GM18526 (cell line): Measurements from ENCODE around the gene SRCAP.

Source experiments
- POLR2A ChIP-seq: IDR thresholded peaks from 3 replicates; pipeline ENCODE4 v1.6.1; 2011; ENCODE audit not compliant: insufficient read length; ENCODE audit errors: extremely low read depth

Gene SRCAP

DNA sequence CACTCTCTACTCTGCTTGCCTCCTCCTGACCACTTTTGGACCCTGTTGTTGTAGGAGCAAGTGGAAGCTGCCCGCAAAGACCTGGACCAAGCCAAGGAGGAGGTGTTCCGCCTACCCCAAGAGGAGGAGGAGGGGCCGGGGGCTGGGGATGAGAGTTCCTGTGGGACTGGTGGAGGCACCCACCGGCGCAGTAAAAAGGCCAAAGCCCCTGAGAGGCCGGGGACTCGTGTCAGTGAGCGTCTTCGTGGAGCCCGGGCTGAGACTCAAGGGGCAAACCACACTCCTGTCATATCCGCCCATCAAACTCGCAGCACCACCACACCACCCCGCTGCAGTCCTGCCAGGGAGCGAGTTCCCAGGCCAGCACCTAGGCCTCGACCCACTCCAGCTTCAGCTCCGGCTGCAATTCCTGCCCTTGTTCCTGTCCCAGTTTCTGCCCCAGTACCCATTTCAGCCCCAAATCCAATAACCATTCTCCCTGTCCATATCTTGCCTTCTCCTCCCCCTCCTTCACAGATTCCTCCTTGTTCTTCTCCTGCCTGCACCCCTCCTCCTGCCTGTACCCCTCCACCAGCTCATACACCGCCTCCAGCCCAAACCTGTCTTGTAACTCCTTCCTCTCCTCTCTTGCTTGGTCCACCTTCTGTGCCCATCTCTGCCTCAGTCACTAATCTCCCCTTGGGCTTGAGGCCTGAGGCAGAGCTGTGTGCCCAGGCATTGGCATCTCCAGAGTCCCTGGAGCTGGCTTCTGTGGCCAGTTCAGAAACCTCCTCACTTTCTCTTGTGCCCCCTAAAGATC lies 38.2 kb downstream of the SRCAP start:
- no peak for TF ChIP-seq POLR2A

DNA sequence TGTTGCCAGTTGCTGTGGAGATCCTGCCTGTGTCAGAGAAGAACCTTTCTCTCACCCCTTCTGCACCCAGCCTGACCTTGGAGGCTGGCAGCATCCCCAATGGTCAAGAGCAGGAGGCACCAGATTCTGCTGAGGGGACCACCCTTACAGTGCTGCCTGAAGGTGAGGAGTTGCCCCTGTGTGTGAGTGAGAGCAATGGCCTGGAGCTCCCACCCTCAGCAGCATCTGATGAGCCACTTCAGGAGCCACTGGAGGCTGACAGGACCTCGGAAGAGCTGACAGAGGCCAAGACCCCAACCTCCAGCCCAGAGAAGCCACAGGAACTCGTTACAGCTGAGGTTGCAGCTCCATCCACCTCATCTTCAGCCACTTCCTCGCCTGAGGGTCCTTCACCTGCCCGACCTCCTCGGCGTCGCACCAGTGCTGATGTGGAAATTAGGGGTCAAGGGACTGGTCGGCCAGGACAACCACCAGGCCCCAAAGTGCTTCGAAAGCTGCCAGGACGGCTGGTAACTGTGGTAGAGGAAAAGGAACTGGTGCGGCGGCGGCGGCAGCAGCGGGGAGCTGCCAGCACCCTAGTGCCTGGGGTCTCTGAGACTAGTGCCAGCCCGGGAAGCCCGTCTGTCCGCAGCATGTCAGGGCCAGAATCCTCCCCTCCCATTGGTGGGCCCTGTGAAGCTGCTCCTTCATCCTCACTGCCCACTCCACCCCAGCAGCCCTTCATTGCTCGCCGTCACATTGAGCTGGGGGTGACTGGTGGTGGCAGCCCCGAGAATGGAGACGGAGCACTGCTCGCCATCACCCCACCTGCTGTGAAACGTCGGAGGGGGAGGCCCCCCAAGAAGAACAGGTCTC lies 39.0 kb downstream of the SRCAP start:
- TF ChIP-seq POLR2A: no peak

DNA sequence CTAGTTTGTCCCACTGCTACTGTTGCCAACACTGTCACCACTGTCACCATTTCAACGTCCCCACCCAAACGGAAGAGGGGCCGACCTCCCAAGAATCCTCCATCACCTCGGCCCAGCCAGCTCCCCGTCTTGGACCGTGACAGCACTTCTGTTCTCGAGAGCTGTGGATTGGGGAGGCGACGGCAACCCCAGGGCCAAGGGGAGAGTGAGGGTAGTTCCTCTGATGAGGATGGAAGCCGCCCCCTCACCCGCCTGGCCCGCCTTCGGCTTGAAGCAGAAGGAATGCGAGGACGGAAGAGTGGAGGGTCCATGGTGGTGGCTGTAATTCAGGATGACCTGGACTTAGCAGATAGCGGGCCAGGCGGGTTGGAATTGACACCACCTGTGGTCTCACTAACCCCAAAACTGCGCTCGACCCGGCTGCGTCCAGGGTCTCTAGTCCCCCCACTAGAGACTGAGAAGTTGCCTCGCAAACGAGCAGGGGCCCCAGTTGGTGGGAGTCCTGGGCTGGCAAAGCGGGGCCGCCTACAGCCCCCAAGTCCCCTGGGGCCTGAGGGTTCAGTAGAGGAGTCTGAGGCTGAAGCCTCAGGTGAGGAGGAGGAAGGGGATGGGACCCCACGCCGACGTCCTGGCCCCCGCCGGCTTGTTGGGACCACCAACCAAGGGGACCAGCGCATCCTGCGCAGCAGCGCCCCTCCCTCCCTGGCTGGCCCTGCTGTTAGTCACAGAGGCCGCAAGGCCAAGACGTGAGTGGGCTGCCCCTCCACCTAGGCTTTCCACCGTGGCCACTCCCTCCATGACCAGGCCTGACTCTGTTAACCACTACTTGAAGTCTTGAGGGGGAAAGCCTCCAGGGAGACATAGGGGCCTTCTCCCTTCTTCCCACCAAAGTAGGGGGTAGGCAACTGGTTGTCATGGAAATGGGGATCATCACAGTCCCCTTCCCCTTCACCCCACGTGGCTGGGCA lies 40.3 kb downstream of the SRCAP start:
- TF ChIP-seq POLR2A: no peak

DNA sequence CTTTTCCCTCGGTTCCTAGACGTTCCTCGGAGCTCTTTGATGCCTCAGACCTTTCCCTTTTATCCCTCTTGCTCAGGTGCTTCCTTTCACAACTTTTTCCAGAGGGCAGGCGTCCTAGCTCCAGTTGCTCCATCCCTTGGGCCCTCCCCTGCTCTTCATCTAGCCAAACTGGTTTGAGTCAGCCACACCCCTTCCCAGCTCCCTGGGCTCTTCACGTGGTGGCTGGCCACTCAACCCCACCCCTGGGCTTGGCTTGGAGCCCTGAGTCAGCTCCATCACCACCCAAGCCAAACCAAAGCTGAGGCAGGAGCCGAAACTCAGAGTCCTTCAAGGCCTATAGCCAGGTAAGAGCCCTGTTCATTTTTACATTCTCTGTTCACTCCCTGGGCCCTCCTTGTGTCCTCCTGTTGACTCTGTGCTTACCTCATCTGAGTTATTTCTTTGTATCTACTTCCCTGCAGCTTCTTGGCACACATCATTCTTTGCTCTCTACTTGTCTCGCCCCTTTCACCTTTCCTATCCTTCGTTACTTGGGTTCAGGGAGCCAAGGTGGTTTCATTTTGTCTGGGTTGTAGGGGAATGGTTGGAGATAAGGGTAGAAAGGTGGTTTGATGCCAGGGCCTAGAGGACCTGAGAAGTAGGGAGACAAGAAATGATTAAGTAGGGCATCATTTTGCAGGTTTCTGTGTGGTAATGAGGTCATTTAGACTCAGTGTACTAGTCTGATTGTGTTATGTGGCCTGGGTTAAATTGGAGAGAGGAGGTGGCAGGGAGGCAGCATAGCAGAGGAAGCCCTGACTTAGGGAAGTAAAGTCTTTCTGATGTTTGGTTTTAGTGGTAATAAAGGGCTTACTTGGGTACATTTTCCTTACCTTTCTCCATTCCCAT lies 41.6 kb downstream of the SRCAP start:
- TF ChIP-seq POLR2A: no peak

DNA sequence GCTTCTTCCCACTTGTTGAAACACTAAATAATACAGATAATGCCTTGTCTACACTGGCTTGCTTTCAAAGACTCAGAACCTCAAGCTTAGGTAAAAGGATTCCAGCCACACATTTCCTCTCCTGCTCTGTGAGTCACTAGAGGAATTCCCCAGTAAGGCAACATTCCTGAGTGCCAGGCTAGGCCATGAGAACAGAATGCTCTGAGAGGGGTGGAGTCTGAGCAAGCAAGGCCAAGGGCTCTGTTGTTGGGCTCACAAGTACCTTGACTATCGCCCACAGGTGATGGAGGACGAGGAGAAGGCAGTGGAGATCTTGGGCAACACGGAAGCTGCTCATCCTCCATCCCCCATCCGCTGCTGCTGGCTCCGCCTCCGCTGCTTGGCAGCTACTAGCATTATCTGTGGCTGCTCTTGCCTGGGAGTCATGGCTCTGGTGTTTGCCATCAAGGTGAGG lies 42.5 kb downstream of the SRCAP start:
- TF ChIP-seq POLR2A: no peak

DNA sequence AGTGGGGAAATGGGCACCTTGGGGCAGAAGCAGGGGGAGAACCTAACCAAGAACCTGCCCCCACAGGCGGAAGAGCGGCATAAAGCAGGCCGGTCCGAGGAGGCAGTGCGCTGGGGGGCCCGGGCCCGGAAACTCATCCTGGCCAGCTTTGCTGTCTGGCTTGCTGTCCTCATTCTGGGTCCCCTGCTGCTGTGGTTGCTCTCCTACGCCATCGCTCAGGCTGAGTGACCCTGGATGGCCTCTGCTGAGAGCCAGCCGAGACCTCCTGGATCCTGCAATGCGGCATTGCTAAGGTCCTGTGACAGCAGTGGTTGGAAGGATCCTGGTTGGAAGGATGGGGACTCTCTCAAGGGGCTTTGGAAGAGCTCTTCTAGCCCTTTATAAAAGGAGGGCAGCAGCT lies 44.7 kb downstream of the SRCAP start:
- no peak for TF ChIP-seq POLR2A

DNA sequence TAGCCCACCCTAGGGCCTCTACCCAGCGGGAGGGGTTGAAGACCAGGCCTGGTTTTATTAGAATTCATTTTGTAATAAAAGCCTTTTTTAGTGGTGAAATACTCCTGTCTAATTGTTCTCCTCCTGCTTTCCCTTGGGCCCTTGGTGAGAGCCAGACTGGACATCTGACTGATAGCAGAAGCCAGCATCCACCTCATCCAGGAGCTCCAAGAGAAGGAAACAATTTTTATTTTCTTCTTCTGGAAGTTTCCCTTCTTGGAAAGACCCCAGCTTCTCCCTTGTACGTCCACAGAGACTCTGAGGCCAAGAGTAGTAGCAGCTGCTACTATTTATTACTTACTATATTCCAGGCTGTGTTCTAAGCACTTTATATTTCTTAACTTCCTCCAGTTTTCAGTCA lies 45.2 kb downstream of the SRCAP start:
- no peak for TF ChIP-seq POLR2A

DNA sequence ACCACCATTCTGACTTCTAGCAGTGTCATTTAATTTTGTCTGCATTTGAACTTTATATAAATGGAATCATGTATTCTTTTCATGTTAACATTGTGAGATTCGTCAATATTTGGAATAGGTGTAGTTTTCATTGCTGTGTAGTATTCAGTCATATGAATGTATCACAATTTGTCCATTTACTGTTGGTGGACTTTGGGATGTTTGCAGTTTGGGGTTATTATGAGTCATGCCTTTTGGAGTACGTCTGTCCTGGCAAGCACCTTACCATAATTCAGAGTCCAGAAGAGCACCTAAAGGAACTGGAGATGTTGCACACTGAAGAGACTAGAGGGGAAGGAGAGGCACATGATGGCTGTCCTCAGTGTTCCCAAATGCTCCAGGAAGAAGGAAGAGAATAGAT lies 46.1 kb downstream of the SRCAP start:
- TF ChIP-seq POLR2A: no peak

DNA sequence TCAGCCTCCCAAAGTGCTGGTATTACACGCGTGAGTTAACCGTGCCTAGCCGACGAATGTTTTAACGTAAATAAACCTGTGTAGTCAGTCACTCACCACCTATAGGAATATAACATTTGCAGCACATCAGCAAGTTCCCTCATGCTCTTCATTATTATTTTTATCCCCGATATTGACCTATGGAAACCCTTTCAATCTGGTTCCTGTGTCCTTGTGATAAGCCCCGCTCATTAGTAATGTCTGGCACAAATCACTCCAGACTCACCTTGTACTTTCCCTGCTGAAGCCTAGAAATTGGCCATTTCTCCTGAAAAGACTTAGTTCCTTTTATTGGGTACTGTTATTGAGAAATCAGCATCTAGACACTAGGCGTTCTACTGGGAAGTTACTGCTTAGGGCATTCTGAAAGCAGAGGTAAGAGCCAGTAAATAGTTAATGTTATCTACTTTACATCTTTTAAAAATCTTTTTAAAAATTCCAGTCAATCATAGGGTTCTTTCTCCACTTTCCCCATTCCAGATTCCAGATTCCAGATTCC lies 47.7 kb downstream of the SRCAP start:
- no peak for TF ChIP-seq POLR2A

DNA sequence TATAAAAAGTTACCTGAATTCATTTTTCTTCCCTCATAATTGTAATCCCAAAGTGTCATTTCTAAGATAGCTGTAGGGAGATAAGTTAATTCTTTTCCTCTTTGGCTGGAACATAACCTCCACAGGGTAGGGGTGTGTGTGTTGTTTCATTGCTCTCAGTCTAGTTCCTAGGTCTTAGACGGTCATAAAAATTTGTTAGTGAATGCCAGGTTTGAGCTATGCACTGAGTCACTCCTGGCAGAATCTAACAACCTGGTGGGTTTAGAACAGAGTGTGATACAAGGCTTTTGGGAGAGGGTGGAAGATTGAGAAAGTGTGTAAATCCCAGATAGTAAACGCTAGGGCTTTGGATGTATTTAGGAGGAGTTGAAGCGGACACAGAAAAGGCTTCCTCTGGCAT lies 48.4 kb downstream of the SRCAP start:
- TF ChIP-seq POLR2A: no peak

DNA sequence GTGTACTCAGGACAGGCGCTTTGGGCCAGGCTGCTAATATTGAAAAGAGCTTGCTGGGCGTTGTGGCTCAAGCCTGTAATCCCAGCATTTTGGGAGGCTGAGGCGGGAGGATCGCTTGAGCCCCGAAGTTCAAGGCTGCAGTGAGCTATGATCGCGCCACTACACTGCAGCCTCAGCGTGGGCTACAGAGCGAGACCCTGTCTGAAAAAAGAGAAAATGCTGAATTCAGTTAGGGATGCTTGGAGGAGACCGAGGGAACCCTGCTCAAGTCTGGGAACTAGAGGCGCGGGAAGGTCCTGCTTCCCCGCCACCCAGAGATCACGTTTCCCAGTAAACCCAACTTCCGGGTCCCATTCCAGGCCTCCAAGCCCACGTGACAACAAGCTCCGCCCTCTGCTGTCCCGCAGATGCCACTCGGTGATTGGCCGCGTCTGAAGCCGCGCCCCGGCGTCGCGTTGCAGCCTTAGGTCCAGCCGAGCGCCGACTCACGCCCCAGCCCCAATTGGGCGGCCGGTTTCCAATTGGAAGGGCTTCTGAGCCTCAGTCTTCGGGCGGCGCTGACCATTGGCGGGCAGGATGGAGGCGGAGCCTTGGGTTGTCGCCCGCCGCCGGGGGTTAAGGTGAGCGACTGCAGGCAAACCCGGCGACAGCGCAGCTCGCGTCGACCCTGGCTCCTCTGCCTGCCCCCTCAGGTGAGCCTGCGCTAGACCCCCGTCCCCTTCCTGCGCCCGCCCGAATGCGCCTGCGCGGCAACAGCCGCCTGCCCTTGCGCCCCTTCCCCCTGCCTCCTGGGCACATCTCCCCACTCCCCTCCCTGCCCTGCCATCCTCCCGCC lies 49.0 kb downstream of the SRCAP start, which contains the start of gene PHKG2:
Gene PHKG2, plus strand, starts transcription at position 627 of the 835 bp plus-strand sequence. CDS start 396 bp downstream, outside the sequence.
- TF ChIP-seq POLR2A: peak; percentile 91

DNA sequence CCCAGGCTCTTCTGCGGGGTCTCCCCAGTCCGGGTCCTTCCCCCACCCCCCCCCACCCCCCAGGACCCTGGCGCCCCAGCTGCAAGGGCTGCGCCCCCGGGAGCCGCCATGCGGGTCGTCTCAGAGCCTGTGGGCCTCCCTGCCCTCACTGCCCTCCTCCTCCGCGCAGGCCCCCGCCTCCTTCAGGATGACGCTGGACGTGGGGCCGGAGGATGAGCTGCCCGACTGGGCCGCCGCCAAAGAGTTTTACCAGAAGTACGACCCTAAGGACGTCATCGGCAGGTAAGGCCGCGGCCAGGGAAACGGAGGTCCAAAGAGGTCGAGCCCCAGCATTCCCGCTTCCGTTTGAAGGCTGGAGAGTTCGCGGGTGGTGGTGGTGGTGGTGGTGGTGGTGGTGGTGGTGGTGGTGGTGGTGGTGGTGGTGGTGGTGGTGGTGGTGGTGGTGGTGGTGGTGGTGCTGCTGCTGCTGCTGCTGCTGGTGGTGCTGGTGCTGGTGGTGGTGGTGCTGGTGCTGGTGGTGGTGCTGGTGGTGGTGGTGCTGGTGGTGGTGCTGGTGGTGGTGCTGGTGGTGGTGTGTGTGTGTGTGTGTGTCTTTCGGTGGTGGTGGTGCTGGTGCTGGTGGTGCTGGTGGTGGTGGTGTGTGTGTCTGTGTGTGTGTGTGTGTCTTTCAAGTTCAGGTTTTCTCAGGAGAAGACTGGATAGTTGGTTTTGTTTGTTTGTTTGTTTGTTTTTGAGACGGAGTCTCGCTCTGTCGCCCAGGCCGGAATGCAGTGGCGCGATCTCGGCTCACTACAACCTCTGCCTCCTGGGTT lies 49.9 kb downstream of the SRCAP start:
- TF ChIP-seq POLR2A: no peak
